HG03378 (cell line): ENCODE results near the gene NPW.
"Not testable (repeated sequence)": the region's sequence is repeated elsewhere in the genome, so short reads cannot be mapped to it uniquely, and the experiment has no call there.

Experiments used
- ATAC-seq: cut with Tn5 transposase; IDR thresholded peaks from one replicate; pipeline ENCODE4 v1.9.1; 2021; ENCODE audit warnings: mild to moderate bottlenecking, moderate library complexity; ENCODE audit not compliant: unreplicated experiment

NPW gene

GRCh38 chr16:2001456-2002355 lies 17.9 kb upstream of the NPW start:
- no peak for ATAC-seq

GRCh38 chr16:2002406-2003230 lies 17.0 kb upstream of the NPW start:
- ATAC-seq = no peak

- ATAC-seq = no peak
Observed at GRCh38 chr16:2003231-2003826, 16.3 kb upstream of the NPW start.

- no peak for ATAC-seq
Observed at GRCh38 chr16:2003827-2004641, 15.6 kb upstream of the NPW start.

GRCh38 chr16:2004795-2005517 lies 14.6 kb upstream of the NPW start:
- no peak for ATAC-seq

- no peak for ATAC-seq
Observed at GRCh38 chr16:2005646-2006045, 13.9 kb upstream of the NPW start.

GRCh38 chr16:2006317-2006716 lies 13.3 kb upstream of the NPW start:
- no peak for ATAC-seq

- no peak for ATAC-seq
Observed at GRCh38 chr16:2007081-2007836, 12.3 kb upstream of the NPW start.

- no peak for ATAC-seq
Observed at GRCh38 chr16:2008009-2008526, 11.5 kb upstream of the NPW start.

GRCh38 chr16:2008631-2009163 lies 10.9 kb upstream of the NPW start:
- ATAC-seq = no peak

- ATAC-seq = no peak
Observed at GRCh38 chr16:2009164-2009711, 10.3 kb upstream of the NPW start.

GRCh38 chr16:2009791-2010510 lies 9.6 kb upstream of the NPW start, which contains the start of gene ZNF598:
Gene ZNF598, minus strand, starts transcription at chr16:2009821.
- ATAC-seq = no peak

- not testable (repeated sequence) for ATAC-seq
Observed at GRCh38 chr16:2011726-2012125, 7.9 kb upstream of the NPW start.

GRCh38 chr16:2013527-2013926 lies 6.1 kb upstream of the NPW start:
- no peak for ATAC-seq

GRCh38 chr16:2015117-2015946 lies 4.3 kb upstream of the NPW start:
- ATAC-seq = no peak

- no peak for ATAC-seq
Observed at GRCh38 chr16:2015947-2016208, 3.7 kb upstream of the NPW start.

- no peak for ATAC-seq
Observed at GRCh38 chr16:2016407-2016922, 3.1 kb upstream of the NPW start.
